Psoas muscle (tissue), 8 donors: ENCODE results near the gene TBR1. TPM values are rescaled to one million over a fixed set of nuclear protein-coding genes. Genes with fewer than 3 reads are reported as not detected.

Experiments
- ATAC-seq, 4 donors: fragments of 200-7000 bp; cut with Tn5 transposase; one replicate each; pipeline ENCODE4 v1.9.1; 2020; ENCODE audit warnings: moderate library complexity in 3 of 4, mild to moderate bottlenecking in 2 of 4
- DNase-seq, 2 donors: peaks; one replicate each; pipeline ENCODE4 v3.0.0-alpha.2; 2020
- H3K27ac ChIP-seq: fragments of 200-600 bp; one replicate; pipeline ENCODE4 v1.8.0; 2022
- H3K27me3 ChIP-seq, 3 donors: fragments of 200-600 bp in 1 of 3; one replicate each; pipeline versions ENCODE4 v1.6.1 to v1.8.0; 2013 to 2022; ENCODE audit warnings: low read length in 2 of 3, mild to moderate bottlenecking in 2 of 3, moderate library complexity in 1 of 3; ENCODE audit not compliant: insufficient read depth in 3 of 3
- H3K36me3 ChIP-seq, 2 donors: fragments of 200-600 bp in 1 of 2; one replicate each; pipeline versions ENCODE4 v1.6.1 to v1.8.0; 2013 to 2022; ENCODE audit warnings: low read depth in 1 of 2, mild to moderate bottlenecking in 1 of 2, moderate library complexity in 1 of 2; ENCODE audit not compliant: insufficient read depth in 1 of 2
- H3K4me1 ChIP-seq: fragments of 200-600 bp; one replicate; pipeline ENCODE4 v1.8.0; 2022
- H3K4me3 ChIP-seq: fragments of 200-600 bp; one replicate; pipeline ENCODE4 v1.8.0; 2022; ENCODE audit warnings: mild to moderate bottlenecking
- H3K9me3 ChIP-seq: fragments of 200-600 bp; one replicate; pipeline ENCODE4 v1.8.0; 2022
- WGBS, 3 donors: extraction: QIAGEN DNeasy Blood & Tissue Kit; methylation state at CpG; one replicate each; pipeline versions ENCODE4 v1.1.6 to v1.1.7; 2013; 5-methylcytosine and 5-hydroxymethylcytosine counted together
- intact Hi-C, 2 donors: fragments of 100-400 bp; cut with DNase I; formaldehyde crosslinking; loops; one replicate each; pipeline versions ENCODE4 v1.11.0 to v1.14.2; 2022
- long read RNA-seq, 2 donors: library from polyadenylated mRNA; unstranded; transcript quantifications; one replicate each; pipeline ENCODE4 v2.0.0, GENCODE V29; 2021
- polyA plus RNA-seq, 3 donors: library from polyadenylated mRNA; stranded (reverse); fragments of 200-250 nt; gene quantifications; one replicate each; pipeline ENCODE4 v1.2.3, GENCODE V29; 2013
- total RNA-seq, 4 donors: library from RNA; stranded (reverse); fragmentation: NEBNext Ultra II Directional in 2 of 4; extraction: Animal tissue kit (Norgen Biotek cat#: 25700) in 2 of 4; gene quantifications; one replicate each; pipeline versions ENCODE4 v1.2.1 to v1.2.4, GENCODE V29; 2021 to 2023
- TF ChIP-seq, protein P1 (sequence below): fragments of 200-600 bp; IDR thresholded peaks from one replicate; pipeline ENCODE4 v1.8.0; 2022; ENCODE audit warnings: antibody characterized with exemption
- donor health status: healthy with polysubstance abuse.
- donor health status: DM: no; HTN: no; CAD: no; lungs with moderate emphysema.
- donor health status: Bipolar disorder and iron deficiency.
- donor health status: healthy.
- donor health status: DM: yes; HTN: yes; CAD: no.
- donor health status: DM: no; HTN: no; CAD: no.
- donor health status: DM: no; HTN: no; CAD: no.
- donor health status: DM: yes; HTN: yes; CAD: no.

TBR1 gene
- not detected for total RNA-seq
- under 1 TPM in 2 of 3 donors, not detected in 1; 0.01 to 0.12 TPM for polyA plus RNA-seq
- long read RNA-seq, donor 1: 0 reads
- long read RNA-seq, donor 2: 0 reads

DNA sequence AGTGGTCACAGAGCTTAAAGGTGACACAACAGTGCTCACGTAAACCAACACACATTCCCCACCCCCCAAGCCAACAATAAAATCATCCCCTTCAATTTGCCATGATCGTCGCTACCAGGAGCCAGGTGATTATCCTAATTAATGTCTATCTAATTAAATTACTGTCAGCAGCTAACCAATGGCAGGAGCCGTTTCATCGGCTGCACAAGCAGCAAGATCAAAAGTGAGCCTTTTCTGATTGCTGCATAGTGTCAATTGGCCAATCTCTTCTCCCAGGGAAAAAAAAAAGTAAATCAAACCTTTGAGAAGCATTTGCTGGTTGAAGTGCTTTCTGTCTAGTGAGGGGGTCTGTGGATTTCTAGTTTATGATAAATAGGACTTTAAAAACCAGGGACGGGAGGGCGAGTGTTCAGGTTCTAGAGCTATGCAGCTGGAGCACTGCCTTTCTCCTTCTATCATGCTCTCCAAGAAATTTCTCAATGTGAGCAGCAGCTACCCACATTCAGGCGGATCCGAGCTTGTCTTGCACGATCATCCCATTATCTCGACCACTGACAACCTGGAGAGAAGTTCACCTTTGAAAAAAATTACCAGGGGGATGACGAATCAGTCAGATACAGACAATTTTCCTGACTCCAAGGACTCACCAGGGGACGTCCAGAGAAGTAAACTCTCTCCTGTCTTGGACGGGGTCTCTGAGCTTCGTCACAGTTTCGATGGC, at the start of gene TBR1:
Gene TBR1 (plus strand): TSS at position 311 of the 721 bp plus-strand sequence. CDS start 114 bp downstream, at position 425.
- intact Hi-C loops: no loop called here
- peaks cover 14% of the 10 kb centered on the region for H3K4me1 ChIP-seq
- H3K9me3 ChIP-seq: no peaks in the 10 kb centered on the region
- ATAC-seq: no peak
- peak within 1 kb of the TSS; percentile 67 for H3K4me3 ChIP-seq
- H3K27ac ChIP-seq: no peak within 1 kb of the TSS
- DNase-seq: no peak
- no peaks in the 10 kb centered on the region for H3K36me3 ChIP-seq
- peaks cover 7 to 71% (median 36%) of the 10 kb centered on the region in 3 donors for H3K27me3 ChIP-seq
- WGBS, 3 donors: 10 to 12% (median 12%) methylated on average over 16 of the region's 16 CpGs
- TF ChIP-seq, protein P1, sequence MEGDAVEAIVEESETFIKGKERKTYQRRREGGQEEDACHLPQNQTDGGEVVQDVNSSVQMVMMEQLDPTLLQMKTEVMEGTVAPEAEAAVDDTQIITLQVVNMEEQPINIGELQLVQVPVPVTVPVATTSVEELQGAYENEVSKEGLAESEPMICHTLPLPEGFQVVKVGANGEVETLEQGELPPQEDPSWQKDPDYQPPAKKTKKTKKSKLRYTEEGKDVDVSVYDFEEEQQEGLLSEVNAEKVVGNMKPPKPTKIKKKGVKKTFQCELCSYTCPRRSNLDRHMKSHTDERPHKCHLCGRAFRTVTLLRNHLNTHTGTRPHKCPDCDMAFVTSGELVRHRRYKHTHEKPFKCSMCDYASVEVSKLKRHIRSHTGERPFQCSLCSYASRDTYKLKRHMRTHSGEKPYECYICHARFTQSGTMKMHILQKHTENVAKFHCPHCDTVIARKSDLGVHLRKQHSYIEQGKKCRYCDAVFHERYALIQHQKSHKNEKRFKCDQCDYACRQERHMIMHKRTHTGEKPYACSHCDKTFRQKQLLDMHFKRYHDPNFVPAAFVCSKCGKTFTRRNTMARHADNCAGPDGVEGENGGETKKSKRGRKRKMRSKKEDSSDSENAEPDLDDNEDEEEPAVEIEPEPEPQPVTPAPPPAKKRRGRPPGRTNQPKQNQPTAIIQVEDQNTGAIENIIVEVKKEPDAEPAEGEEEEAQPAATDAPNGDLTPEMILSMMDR: no peak

DNA sequence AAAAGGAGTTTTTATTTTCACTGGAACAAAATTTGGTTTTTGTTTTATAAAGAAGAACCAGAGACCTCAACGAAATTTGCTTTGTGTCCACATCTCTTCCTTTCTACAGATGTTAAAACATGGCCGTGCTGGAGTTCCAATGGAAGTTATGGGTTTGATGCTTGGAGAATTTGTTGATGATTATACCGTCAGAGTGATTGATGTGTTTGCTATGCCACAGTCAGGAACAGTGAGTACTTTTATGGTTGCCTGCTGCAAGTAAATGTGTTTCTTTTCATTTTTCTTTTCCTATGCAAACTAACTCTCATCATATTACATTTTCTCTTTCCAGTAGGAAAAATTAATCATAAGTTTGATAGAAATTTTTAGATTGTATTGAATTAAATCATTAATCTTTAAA, 48.4 kb upstream of the TBR1 start:
- no peak overlapping the region for H3K27ac ChIP-seq
- TF ChIP-seq, protein P1: no peak
- H3K9me3 ChIP-seq: peaks cover 4% of the 10 kb centered on the region
- 80 to 85% (median 85%) methylated on average over 3 of the region's 3 CpGs for WGBS, 3 donors
- no peak overlapping the region for H3K4me3 ChIP-seq
- ATAC-seq: no peak
- H3K4me1 ChIP-seq: no peaks in the 10 kb centered on the region
- peaks cover 6 to 52% of the 10 kb centered on the region in 2 donors for H3K36me3 ChIP-seq
- H3K27me3 ChIP-seq: no peaks in the 10 kb centered on the region
- no peak for DNase-seq
- intact Hi-C loops: no loop called here

DNA sequence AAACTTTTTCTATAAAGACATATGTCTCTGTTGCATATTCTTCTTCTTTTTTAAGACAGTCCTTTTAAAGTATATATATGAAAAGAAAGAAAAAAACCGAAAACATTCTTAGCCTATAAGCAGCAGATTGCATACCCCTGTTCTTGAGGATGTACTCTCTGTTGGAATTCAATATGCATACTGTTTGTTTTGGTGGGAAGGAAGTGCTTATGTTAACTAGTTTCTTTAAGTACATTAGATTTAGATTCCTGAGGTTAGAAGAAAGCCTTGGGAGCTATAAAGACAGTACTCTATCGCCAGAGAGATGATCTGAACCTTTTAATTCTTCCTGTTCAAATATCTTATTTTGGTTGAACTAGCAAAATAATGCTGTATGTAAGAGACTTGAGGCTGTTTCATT, 46.8 kb upstream of the TBR1 start:
- WGBS, 3 donors: 75 to 84% (median 79%) methylated on average over 2 of the region's 2 CpGs
- Histone ChIP-seq H3K27ac (no peak overlapping the region), H3K9me3 (no peaks in the 10 kb centered on the region), H3K4me3 (no peak overlapping the region), H3K4me1 (no peaks in the 10 kb centered on the region), H3K27me3 (no peaks in the 10 kb centered on the region), H3K36me3 (peaks cover 6 to 52% of the 10 kb centered on the region in 2 donors)
- TF ChIP-seq, protein P1: no peak
- ATAC-seq (no peak), DNase-seq (no peak)
- intact Hi-C loops: no loop called here

GRCh38 chr2:161370981-161371380, 45.1 kb upstream of the TBR1 start:
- H3K4me1 ChIP-seq: no peaks in the 10 kb centered on the region
- no peak overlapping the region for H3K27ac ChIP-seq
- H3K36me3 ChIP-seq: peaks cover 6 to 52% of the 10 kb centered on the region in 2 donors
- H3K9me3 ChIP-seq: no peaks in the 10 kb centered on the region
- no peak overlapping the region for H3K4me3 ChIP-seq
- no peaks in the 10 kb centered on the region for H3K27me3 ChIP-seq
- ATAC-seq: no peak
- TF ChIP-seq, protein P1: no peak
- 65 to 67% (median 66%) methylated on average over 3 of the region's 3 CpGs for WGBS, 3 donors
- intact Hi-C loops: no loop called here
- DNase-seq: no peak
